ENCODE measurements around the gene UNC80. TPM values are rescaled to one million over a fixed set of nuclear protein-coding genes. Genes with fewer than 3 reads are reported as not detected.

UNC80 gene
- total RNA-seq, 1 donor from 2014 or later = 0.38 TPM

GRCh38 chr2:209960676-209961630 is 189.3 kb downstream of the UNC80 start:
- Mint-ChIP-seq H3K4me3 (no peak overlapping the region), H3K36me3 (no peaks in the 10 kb centered on the region), H3K27me3 (ENCODE audit: low read depth) (no peaks in the 10 kb centered on the region), H3K9me3 (no peaks in the 10 kb centered on the region), H3K27ac (no peak overlapping the region), H3K4me1 (peaks cover 13% of the 10 kb centered on the region)
- peak; percentile 44 for TF ChIP-seq CTCF (IDR thresholded peaks at IDR 0.05; ENCODE audit: unreplicated experiment)
- no peak for DNase-seq (ENCODE audit: low spot score in 2 of 2, unreplicated experiment in 2 of 2)

- no peaks in the 10 kb centered on the region for H3K9me3 Mint-ChIP-seq
- peaks cover 5% of the 10 kb centered on the region for H3K4me1 Mint-ChIP-seq
- no peak for DNase-seq (ENCODE audit: low spot score in 2 of 2, unreplicated experiment in 2 of 2)
- no peak overlapping the region for H3K4me3 Mint-ChIP-seq
- no peaks in the 10 kb centered on the region for H3K36me3 Mint-ChIP-seq
- no peak for TF ChIP-seq CTCF (IDR thresholded peaks at IDR 0.05; ENCODE audit: unreplicated experiment)
- no peaks in the 10 kb centered on the region for H3K27me3 Mint-ChIP-seq (ENCODE audit: low read depth)
- H3K27ac Mint-ChIP-seq = no peak overlapping the region
Measured at GRCh38 chr2:209965723-209966122, 194.1 kb downstream of the UNC80 start.

GRCh38 chr2:209969692-209970091 is 198.1 kb downstream of the UNC80 start:
- Mint-ChIP-seq H3K36me3 (no peaks in the 10 kb centered on the region), H3K9me3 (no peaks in the 10 kb centered on the region), H3K4me1 (no peaks in the 10 kb centered on the region), H3K4me3 (no peak overlapping the region), H3K27ac (no peak overlapping the region), H3K27me3 (ENCODE audit: low read depth) (peaks cover 10% of the 10 kb centered on the region)
- no peak for DNase-seq (ENCODE audit: low spot score in 2 of 2, unreplicated experiment in 2 of 2)
- TF ChIP-seq CTCF (IDR thresholded peaks at IDR 0.05; ENCODE audit: unreplicated experiment) = no peak

- no peaks in the 10 kb centered on the region for H3K4me1 Mint-ChIP-seq
- peaks cover 10% of the 10 kb centered on the region for H3K27me3 Mint-ChIP-seq (ENCODE audit: low read depth)
- TF ChIP-seq CTCF (IDR thresholded peaks at IDR 0.05; ENCODE audit: unreplicated experiment) = no peak
- H3K36me3 Mint-ChIP-seq = no peaks in the 10 kb centered on the region
- H3K9me3 Mint-ChIP-seq = no peaks in the 10 kb centered on the region
- no peak for DNase-seq (ENCODE audit: low spot score in 2 of 2, unreplicated experiment in 2 of 2)
- no peak overlapping the region for H3K27ac Mint-ChIP-seq
- no peak overlapping the region for H3K4me3 Mint-ChIP-seq
Measured at GRCh38 chr2:209970271-209970670, 198.6 kb downstream of the UNC80 start.

GRCh38 chr2:209970711-209971110 is 199.1 kb downstream of the UNC80 start:
- DNase-seq (ENCODE audit: low spot score in 2 of 2, unreplicated experiment in 2 of 2) = no peak
- no peak overlapping the region for H3K4me3 Mint-ChIP-seq
- H3K27ac Mint-ChIP-seq = no peak overlapping the region
- peaks cover 10% of the 10 kb centered on the region for H3K27me3 Mint-ChIP-seq (ENCODE audit: low read depth)
- no peaks in the 10 kb centered on the region for H3K4me1 Mint-ChIP-seq
- TF ChIP-seq CTCF (IDR thresholded peaks at IDR 0.05; ENCODE audit: unreplicated experiment) = no peak
- no peaks in the 10 kb centered on the region for H3K36me3 Mint-ChIP-seq
- H3K9me3 Mint-ChIP-seq = no peaks in the 10 kb centered on the region
